Natural killer cell (primary cell): Measurements from ENCODE around the gene TWIST1. TPM values are rescaled to one million over a fixed set of nuclear protein-coding genes. Genes with fewer than 3 reads are reported as not detected.

Source experiments
- ATAC-seq, 3 donors: fragments of 150-1000 bp in 2 of 3; fragments of 200-7000 bp in 1 of 3; cut with Tn5 transposase; 1 replicate in 1 of 3; 2 replicates in 2 of 3; pipeline ENCODE4 v1.10.0; 2021; ENCODE audit warnings: mild to moderate bottlenecking in 2 of 3, moderate library complexity in 2 of 3
- DNase-seq, 2 donors: peaks; one replicate each; pipeline versions ENCODE4 v3.0.0 to v3.0.0-alpha.2; 2013 to 2021; ENCODE audit warnings: mixed read lengths in 1 of 2
- H3K27ac ChIP-seq: one replicate; pipeline ENCODE4 v1.5.1; 2013; ENCODE audit warnings: mild to moderate bottlenecking, low read length
- H3K27me3 ChIP-seq: one replicate; pipeline ENCODE4 v1.6.1; 2013; ENCODE audit warnings: low read length; ENCODE audit not compliant: control insufficient read depth, insufficient read depth
- H3K36me3 ChIP-seq: one replicate; pipeline ENCODE4 v1.6.1; 2013; ENCODE audit warnings: low read length; ENCODE audit not compliant: control insufficient read depth, insufficient read depth
- H3K4me1 ChIP-seq: one replicate; pipeline ENCODE4 v1.6.1; 2013; ENCODE audit warnings: low read length; ENCODE audit not compliant: control insufficient read depth, insufficient read depth
- H3K4me3 ChIP-seq: one replicate; pipeline ENCODE4 v1.5.1; 2013; ENCODE audit warnings: low read length
- H3K9me3 ChIP-seq: one replicate; pipeline ENCODE4 v1.6.1; 2013; ENCODE audit warnings: low read length; ENCODE audit not compliant: control insufficient read depth, insufficient read depth
- H3K27ac Mint-ChIP-seq, 2 donors: one replicate each; pipeline ENCODE4 v1.8.0; 2022; ENCODE audit warnings: mild to moderate bottlenecking in 2 of 2, mixed read lengths in 2 of 2, moderate library complexity in 1 of 2
- H3K27me3 Mint-ChIP-seq, 2 donors: one replicate each; pipeline ENCODE4 v1.8.0; 2022; ENCODE audit warnings: low read depth in 2 of 2, mixed read lengths in 2 of 2
- H3K36me3 Mint-ChIP-seq: one replicate; pipeline ENCODE4 v1.8.0; 2022; ENCODE audit warnings: mixed read lengths
- H3K4me1 Mint-ChIP-seq, 2 donors: one replicate each; pipeline ENCODE4 v1.8.0; 2022; ENCODE audit warnings: mixed read lengths in 2 of 2
- H3K4me3 Mint-ChIP-seq: one replicate; pipeline ENCODE4 v1.8.0; 2022; ENCODE audit warnings: mild to moderate bottlenecking, moderate library complexity, mixed read lengths
- H3K9me3 Mint-ChIP-seq, 2 donors: one replicate each; pipeline ENCODE4 v1.8.0; 2022; ENCODE audit warnings: mixed read lengths in 2 of 2
- WGBS: methylation state at CpG from one replicate; pipeline ENCODE4 v1.1.7; 2013; ENCODE audit warnings: missing lambda C conversion rate; ENCODE audit not compliant: insufficient coverage; 5-methylcytosine and 5-hydroxymethylcytosine counted together
- intact Hi-C: fragments of 100-400 bp; cut with micrococcal nuclease; formaldehyde crosslinking; loops from one replicate; pipeline ENCODE4 v1.14.2; 2022
- total RNA-seq, 4 donors: library from RNA; stranded (reverse); fragments of 120-200 nt in 1 of 4; gene quantifications; one replicate each; pipeline versions ENCODE4 v1.2.3 to v1.2.4, GENCODE V29; 2013 to 2022
- TF ChIP-seq, protein P1 (sequence below): fragments of 200-600 bp; IDR thresholded peaks from one replicate; pipeline ENCODE4 v1.8.0; 2022; ENCODE audit warnings: antibody characterized with exemption

Gene TWIST1
- total RNA-seq, 3 donors from 2014 or later (not counting 1 experiment from before 2014, with no cell fraction given) = not detected

- peaks cover 7% of the 10 kb centered on the region for H3K4me1 ChIP-seq
- no peak overlapping the region for H3K27ac ChIP-seq
- Mint-ChIP-seq H3K27me3 (peaks cover 34% of the 10 kb centered on the region in 2 donors), H3K9me3 (no peaks in the 10 kb centered on the region), H3K36me3 (peaks cover 9% of the 10 kb centered on the region), H3K4me3 (no peak overlapping the region), H3K4me1 (peaks cover 4 to 12% of the 10 kb centered on the region in 2 donors), H3K27ac (no peak overlapping the region)
- H3K27me3 ChIP-seq = peaks cover 16% of the 10 kb centered on the region
- WGBS = 88% methylated on average over 4 of the region's 4 CpGs
- ATAC-seq (no peak), DNase-seq (no peak)
- intact Hi-C loops = no loop called here
- no peak overlapping the region for H3K4me3 ChIP-seq
- TF ChIP-seq, protein P1, sequence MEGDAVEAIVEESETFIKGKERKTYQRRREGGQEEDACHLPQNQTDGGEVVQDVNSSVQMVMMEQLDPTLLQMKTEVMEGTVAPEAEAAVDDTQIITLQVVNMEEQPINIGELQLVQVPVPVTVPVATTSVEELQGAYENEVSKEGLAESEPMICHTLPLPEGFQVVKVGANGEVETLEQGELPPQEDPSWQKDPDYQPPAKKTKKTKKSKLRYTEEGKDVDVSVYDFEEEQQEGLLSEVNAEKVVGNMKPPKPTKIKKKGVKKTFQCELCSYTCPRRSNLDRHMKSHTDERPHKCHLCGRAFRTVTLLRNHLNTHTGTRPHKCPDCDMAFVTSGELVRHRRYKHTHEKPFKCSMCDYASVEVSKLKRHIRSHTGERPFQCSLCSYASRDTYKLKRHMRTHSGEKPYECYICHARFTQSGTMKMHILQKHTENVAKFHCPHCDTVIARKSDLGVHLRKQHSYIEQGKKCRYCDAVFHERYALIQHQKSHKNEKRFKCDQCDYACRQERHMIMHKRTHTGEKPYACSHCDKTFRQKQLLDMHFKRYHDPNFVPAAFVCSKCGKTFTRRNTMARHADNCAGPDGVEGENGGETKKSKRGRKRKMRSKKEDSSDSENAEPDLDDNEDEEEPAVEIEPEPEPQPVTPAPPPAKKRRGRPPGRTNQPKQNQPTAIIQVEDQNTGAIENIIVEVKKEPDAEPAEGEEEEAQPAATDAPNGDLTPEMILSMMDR = no peak
- no peaks in the 10 kb centered on the region for H3K36me3 ChIP-seq
- peaks cover under 1% of the 10 kb centered on the region for H3K9me3 ChIP-seq
Observed at GRCh38 chr7:19139706-19140327, 22.4 kb upstream of the TWIST1 start.

DNA sequence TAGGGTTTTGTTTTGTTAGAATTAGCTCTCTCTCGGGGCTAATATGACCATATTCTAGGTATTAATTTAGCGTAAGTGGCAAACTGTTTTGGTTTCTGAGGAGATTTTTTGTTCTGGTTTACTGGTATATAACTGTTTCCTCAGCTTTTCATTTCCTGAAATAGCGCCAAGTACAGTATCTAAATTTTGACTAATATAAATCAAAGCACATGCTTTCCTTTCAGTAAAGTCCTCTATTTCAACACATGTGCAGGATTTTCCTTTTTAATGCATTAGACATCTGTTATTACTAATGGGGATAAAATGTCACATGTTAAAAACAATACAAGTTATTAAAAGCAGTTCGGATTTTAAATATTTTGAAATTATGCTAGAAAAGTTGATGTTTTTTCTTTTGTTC is 16.4 kb upstream of the TWIST1 start:
- TF ChIP-seq, protein P1 = no peak
- Histone ChIP-seq H3K27me3 (no peaks in the 10 kb centered on the region), H3K9me3 (no peaks in the 10 kb centered on the region), H3K4me3 (no peak overlapping the region), H3K4me1 (no peaks in the 10 kb centered on the region), H3K27ac (no peak overlapping the region), H3K36me3 (no peaks in the 10 kb centered on the region)
- no peak overlapping the region for H3K27ac Mint-ChIP-seq
- H3K4me1 Mint-ChIP-seq = no peaks in the 10 kb centered on the region
- H3K27me3 Mint-ChIP-seq = peaks cover 0 to 11% of the 10 kb centered on the region in 2 donors
- DNase-seq (no peak), ATAC-seq (no peak)
- no peaks in the 10 kb centered on the region for H3K36me3 Mint-ChIP-seq
- H3K4me3 Mint-ChIP-seq = no peak overlapping the region
- no peaks in the 10 kb centered on the region for H3K9me3 Mint-ChIP-seq
- WGBS = 80% methylated on average over 2 of the region's 4 CpGs
- intact Hi-C loops = no loop called here

- Mint-ChIP-seq H3K27ac (no peak overlapping the region), H3K36me3 (no peaks in the 10 kb centered on the region), H3K4me3 (no peak overlapping the region), H3K27me3 (peaks cover 0 to 11% of the 10 kb centered on the region in 2 donors), H3K9me3 (no peaks in the 10 kb centered on the region), H3K4me1 (no peaks in the 10 kb centered on the region)
- ATAC-seq (no peak), DNase-seq (no peak)
- no peaks in the 10 kb centered on the region for H3K36me3 ChIP-seq
- no peak overlapping the region for H3K27ac ChIP-seq
- no peaks in the 10 kb centered on the region for H3K4me1 ChIP-seq
- WGBS = 91% methylated on average over 3 of the region's 4 CpGs
- H3K4me3 ChIP-seq = no peak overlapping the region
- TF ChIP-seq, protein P1 = no peak
- intact Hi-C loops = no loop called here
- H3K27me3 ChIP-seq = no peaks in the 10 kb centered on the region
- no peaks in the 10 kb centered on the region for H3K9me3 ChIP-seq
Observed at GRCh38 chr7:19133390-19133789, 16.0 kb upstream of the TWIST1 start.

- H3K36me3 ChIP-seq = no peaks in the 10 kb centered on the region
- H3K4me1 ChIP-seq = no peaks in the 10 kb centered on the region
- H3K4me3 ChIP-seq = no peak overlapping the region
- ATAC-seq = no peak
- H3K9me3 ChIP-seq = no peaks in the 10 kb centered on the region
- no peak overlapping the region for H3K27ac ChIP-seq
- Mint-ChIP-seq H3K4me1 (no peaks in the 10 kb centered on the region), H3K27me3 (peaks cover 23 to 25% of the 10 kb centered on the region in 2 donors), H3K4me3 (no peak overlapping the region), H3K9me3 (peaks cover 0 to 3% of the 10 kb centered on the region in 2 donors), H3K36me3 (no peaks in the 10 kb centered on the region), H3K27ac (no peak overlapping the region)
- WGBS = 94% methylated on average over 1 of the region's 1 CpG
- TF ChIP-seq, protein P1 = no peak
- DNase-seq = no peak
- peaks cover 5% of the 10 kb centered on the region for H3K27me3 ChIP-seq
- intact Hi-C loops = no loop called here
Observed at GRCh38 chr7:19128856-19129255, 11.4 kb upstream of the TWIST1 start.
